NCI-H69 (cell line): ENCODE measurements around the gene POLDIP3.

Experiments used
- DNase-seq: peaks from one replicate; lab custom pipeline; 2025; lab: John Stamatoyannopoulos, UW

POLDIP3 gene

GRCh38 chr22:42614312-42615091, at the start of gene POLDIP3:
Gene POLDIP3, minus strand, starts transcription at chr22:42614883. Its CDS starts 26 bp downstream, at chr22:42614857.
- peak; percentile 99 for DNase-seq

DNA sequence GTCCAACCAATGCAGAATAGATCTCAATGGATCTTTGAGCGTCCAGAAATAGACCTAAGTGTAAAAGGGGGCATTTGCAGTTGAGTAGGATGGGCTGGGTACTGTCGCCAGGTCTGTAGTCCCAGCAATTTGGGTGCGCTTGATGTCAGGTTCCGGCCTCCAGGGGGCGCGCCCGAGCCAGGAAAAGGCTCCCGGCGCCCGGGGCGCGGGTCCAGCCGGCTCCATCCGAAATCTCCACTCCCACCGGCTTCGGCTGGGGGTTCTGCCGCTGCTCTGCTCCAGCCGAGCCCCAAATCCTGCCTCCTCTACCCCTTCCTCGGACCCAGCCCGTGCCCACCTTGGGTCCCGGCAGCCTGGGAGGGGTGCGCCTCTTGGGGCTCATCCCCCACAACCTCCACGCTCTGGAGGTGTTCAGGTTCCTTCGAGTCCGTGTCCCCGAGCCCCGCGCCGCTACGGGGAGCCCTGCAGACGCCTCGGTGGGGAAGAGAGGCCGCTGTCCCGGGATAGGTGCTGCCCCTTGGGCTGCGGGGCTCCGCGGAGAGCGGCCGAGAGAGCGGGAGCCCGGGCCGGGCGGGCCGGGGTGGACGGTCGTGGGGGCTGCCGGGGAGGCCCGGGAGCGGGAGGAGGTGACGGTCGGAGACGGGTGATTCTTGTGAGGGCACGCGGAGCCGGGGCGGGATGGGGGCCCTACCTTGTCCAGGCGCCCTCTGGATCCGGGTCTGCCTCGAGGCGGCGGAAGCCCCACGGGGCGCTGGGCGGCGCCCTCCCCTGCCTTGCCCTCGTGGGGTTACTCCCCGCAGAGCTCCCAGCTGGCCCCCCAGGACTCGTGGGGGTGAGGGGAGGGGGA, 47.5 kb upstream of the POLDIP3 start:
- peak; percentile 85 for DNase-seq

DNA sequence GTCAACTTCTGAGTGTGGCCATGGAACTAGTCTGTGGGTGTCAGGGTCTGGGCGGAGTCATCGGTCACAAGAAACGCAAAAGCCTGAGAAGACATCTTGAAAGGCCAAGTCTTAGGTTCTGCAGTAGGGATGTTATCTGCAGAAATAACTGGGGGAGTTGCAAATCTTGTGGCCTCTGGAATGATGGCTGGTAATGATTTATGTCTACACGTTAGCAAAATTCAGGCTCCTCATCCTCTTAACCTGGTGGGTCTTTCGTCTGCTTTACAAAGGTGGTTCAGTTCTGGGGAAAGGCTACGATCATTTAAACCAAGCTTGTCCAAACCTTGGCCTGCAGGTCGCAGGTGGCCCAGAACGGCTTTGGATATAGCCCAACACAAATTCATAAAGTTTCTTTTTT, 41.9 kb upstream of the POLDIP3 start:
- no peak for DNase-seq

DNA sequence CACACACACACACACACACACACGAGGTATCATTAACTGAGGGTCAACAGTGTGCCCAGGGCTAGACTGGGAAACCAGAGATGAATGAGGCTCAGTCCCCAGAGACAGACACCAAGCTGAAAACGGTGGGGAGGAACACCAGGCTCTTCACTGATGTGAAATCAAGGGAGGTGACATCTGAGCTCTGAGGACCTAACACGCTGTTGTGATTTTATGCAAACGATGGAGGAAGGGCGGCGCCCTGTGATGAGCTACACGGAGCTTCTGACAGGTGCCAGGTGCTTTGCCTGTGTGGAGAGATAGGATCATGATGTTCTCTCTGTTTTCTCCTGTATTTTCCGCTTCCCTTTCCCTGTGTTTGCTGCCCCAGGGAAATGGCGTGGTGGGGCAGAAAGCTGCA, 41.0 kb upstream of the POLDIP3 start:
- peak; percentile 97 for DNase-seq

GRCh38 chr22:42654436-42655073, 39.9 kb upstream of the POLDIP3 start:
- no peak for DNase-seq

DNA sequence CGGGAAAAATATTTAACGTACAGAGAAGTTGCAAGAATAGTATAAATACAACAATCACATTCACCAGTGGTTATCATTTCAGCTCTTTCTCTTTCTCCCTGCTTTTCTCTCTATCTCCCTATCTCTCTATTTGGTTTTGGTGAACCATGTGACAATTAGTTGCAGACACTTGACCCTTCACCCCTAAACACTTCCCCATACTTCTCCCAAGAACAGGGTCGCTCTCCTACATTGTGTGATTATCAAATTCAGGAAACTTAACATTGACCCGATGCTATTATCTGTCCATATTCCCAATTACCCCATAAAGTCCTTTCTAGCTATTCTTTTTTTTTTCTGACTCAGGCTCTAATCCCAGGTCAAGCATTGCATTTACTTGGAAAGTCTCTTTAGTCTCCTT, 39.3 kb upstream of the POLDIP3 start:
- no peak for DNase-seq

- no peak for DNase-seq
These were observed 36.5 kb upstream of the POLDIP3 start for GRCh38 chr22:42651134-42651533.

GRCh38 chr22:42649246-42650099, 34.8 kb upstream of the POLDIP3 start, which contains the start of gene CYB5R3:
Gene CYB5R3, minus strand, starts transcription at chr22:42649392. Its CDS starts 77 bp downstream, at chr22:42649315.
- peak; percentile 93 for DNase-seq

- peak; percentile 81 for DNase-seq
These were observed 33.9 kb upstream of the POLDIP3 start for GRCh38 chr22:42648368-42649245.

DNA sequence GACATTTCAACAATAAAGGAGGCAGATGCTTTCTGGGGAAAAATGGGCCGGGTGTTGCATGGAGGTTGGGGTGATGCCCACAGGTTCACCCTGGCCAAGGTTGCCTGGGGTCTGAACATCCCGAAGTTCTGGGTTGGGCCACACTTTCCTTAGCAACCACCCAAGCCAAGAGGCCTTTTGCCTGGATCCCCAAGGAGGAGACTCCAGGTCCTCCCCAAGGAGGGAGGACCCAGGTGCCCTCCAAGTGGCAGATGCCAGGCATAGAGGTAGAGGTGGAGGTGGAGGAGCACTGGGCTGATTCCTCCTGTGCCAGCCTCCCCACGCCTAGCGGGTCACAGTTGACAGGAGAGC, 33.3 kb upstream of the POLDIP3 start:
- DNase-seq = no peak

GRCh38 chr22:42646569-42647525, 32.2 kb upstream of the POLDIP3 start:
- peak; percentile 58 for DNase-seq

GRCh38 chr22:42645938-42646568, 31.4 kb upstream of the POLDIP3 start:
- peak; percentile 32 for DNase-seq

DNA sequence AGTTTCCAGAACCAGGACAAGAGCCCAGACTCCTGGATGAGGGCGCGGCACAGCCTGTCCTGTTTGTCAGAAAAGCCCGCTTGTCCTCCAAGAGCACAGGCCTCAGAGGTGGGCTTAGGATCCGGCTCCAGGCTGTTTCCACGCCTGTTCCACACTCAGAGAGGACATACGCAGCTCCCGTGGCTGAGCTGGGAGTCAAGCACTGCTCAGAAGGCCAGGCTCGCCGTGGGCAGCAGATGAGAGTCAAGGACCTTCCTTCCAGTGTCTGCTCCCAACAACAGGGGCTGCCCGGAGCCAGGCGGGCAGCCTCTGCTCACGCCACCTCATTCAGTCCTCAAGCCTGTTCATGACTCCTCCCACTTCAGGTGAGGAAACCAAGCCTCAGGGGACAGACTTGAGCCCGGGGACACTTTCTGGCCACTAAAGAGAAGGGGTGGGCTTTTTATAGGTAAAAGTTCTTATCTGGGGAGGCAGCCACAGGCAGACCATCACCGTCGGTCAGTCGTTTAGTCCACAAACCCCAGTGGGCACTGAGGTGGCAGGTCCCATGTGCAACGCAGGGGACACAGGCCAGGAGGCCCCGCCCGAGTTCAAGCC, 30.8 kb upstream of the POLDIP3 start:
- no peak for DNase-seq

DNA sequence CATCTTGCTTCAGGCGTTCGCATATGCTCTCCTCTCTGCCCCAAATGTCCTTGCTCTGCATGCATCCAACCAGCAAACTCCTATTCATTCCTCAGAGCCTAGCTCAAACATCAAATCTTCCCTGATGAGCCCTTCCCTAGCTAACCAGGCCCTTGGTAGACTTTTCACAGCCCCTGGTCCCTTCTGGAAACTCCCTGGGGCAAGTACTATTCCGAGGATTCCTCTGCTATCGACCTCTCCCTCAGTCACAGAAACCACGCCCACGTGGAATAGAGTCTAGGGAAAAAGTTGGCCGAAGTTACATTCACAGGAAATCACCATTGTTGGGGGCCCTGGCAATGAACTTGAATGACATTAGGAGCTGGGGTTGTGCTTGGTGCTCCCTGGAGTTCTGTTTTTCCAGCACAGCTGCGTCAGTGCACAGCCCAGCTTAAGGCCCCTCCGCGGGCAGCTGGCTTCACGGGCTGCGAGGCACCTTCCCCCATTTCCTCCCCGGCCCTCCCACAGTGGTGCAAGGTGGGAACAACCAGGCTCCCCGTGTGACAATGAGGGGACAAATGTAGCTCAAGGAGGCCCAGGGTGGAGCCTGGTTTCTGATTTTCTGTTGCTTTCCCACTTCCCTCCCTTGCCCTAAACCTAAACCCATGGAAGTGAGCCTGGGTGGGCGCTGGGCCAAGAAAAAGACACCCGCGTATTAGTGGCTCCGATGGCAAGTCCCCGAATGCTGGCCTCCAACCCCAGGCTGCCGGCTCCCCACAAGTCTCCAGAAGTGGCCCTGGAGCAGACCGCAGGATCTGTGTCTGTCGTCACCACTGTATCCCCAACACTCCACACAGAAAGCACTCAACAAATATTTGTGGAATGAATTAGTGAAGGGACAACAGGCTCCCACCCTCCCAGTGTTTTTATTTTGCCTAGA, 30.0 kb upstream of the POLDIP3 start:
- no peak for DNase-seq

DNA sequence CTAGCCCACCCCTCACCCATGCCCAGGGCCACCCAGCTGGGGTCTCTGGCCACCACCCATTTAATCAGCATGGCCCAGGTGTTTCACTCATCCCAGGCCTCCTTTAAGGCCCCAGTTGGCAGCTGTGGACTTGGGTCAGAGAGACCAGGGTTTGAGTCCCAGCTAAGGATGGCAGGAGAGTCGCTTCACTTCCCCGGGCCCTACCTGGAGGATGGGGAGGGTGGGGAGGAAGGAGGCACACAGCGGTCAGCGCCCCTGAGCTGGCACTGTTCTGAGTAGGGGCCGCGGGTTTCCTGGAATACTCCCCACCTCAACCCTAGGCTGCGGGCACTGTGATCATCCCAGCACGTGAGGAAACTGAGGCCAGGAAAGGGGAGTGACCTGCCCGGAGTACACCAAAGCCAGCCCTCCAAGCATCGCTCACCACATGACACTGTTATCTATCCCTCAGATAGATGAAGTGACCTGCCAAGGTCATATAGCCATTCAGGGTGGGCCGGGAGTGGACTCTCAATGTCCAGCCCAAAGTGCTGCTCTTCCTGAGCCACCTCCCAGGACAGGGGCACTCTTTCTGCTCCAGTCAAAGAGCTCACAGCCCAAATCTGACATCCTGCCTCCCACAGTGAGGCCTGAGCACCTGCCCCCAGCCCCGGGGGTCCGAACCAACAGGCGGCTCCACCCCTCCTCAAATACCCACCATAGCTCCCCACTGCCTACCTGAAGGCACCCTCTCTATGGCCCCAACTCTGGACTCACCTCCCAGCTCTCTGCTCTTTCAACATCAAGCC, 29.1 kb upstream of the POLDIP3 start:
- no peak for DNase-seq

GRCh38 chr22:42642806-42643633, 28.3 kb upstream of the POLDIP3 start:
- DNase-seq = no peak
